LHCN-M2 (cell line): ENCODE measurements around the gene DCAF6. TPM values are rescaled to one million over a fixed set of nuclear protein-coding genes. Genes with fewer than 3 reads are reported as not detected.

Source experiments
- DNase-seq: peaks from one replicate; pipeline ENCODE4 v3.0.0-alpha.2; 2012; ENCODE audit warnings: low read depth
- total RNA-seq: library from RNA; depleted of rRNA; stranded (reverse); fragments of >200 nt; gene quantifications from 2 replicates; pipeline ENCODE4 v1.2.3, GENCODE V29; 2014

The DCAF6 gene
- total RNA-seq, 1 experiment from 2014 or later: 46.5 TPM

DNA sequence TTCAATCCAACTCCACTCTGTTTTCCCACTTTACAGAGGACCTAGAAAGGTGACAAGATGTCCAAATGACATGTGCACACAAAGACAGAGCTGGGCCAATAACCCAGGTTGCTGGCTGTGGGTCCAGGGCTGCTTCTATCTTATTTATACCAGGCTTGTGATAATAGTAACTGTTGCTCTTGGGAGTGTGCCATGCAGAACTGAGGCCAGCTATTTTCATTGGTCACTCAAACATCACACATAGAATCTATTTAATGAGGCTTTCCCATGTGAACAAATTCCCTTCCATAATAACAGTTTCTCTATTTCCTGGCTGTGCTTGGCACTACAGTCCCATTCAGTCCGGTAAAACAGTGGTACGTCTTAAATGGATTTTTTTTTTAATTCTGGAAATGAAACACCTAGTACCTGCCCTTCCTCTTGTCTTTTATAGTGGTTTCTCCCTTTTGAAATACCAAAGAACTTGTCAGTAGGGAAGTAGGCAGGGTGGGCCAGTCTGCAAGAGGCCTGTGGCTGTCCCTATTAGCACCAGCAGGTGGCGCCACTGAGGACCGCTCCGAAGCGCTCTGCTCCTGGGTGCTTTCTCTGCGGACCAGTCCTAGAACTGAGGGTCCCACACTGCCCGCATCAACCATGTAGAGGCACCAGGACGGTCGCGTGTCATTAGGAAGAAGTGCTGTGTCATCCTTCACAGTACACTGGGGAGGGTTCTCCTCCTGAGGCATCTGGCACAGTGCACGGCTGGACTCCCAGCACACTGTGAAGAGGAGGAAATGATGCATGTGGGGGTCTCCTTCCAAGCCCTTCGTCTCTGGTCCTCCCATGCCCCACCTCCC is 148.1 kb downstream of the DCAF6 start:
- peak; percentile 14 for DNase-seq

DNA sequence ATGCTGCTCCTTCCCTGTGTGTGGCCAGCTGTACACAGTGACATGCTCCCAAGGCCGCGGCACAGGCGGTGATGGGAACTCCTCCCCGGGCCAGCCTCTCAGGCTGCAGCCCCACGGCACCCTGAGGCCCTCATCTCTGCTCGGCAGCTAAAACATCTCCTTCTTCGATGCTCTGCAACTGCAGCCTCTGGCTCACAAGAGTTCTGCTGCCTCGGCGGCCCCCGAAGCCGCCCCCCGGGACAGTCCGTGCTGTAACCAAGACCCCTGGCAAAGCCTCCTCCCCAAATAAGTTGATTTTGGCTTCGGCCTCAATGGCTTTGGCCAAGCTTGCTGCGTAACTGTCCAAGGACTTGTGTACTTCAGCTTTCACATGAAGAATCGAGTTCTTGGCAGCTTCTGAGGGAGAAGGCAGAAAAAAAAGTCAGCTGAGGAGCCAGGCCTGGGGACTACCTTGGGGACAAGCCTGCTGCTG is 149.0 kb downstream of the DCAF6 start:
- no peak for DNase-seq

GRCh38 chr1:168086438-168086837 is 150.0 kb downstream of the DCAF6 start:
- no peak for DNase-seq

GRCh38 chr1:168087696-168088095 is 151.2 kb downstream of the DCAF6 start:
- no peak for DNase-seq

DNA sequence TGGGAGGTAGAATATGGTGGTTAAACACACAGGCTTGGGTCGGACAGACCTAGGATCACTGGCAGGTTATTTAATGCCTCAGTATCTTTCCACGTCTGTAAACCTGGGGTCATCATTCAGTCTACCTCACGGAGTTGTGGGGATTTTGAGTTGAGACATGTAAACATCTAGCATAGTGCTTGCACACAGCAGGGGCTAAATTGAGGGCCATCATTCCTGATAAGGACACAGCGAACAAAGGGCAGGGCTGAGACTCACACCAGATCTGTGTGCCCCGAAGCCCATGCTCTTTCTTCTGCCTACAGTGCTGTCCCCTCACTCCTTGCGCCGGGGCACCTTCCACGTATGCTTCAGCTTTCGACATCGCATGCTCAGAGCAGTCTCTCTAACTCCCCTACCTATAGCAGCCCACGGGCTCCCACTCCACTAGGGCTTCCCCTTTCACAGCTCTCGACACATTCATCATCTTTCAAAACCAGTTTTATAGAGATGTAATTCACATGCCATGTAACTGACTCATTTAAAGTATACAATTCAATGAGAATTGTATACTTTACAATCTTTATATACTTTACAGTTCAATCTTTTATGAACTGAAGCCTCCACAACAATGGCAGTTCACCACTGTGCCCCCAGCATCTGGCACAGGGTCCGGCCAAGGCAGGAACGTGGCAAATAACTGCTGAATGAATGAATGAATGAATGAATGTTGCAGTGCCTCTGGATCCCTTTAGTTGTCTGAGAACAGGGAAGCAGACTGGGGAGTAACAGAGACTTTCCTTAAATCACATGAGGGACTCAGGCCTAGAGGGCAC is 152.2 kb downstream of the DCAF6 start:
- no peak for DNase-seq

DNA sequence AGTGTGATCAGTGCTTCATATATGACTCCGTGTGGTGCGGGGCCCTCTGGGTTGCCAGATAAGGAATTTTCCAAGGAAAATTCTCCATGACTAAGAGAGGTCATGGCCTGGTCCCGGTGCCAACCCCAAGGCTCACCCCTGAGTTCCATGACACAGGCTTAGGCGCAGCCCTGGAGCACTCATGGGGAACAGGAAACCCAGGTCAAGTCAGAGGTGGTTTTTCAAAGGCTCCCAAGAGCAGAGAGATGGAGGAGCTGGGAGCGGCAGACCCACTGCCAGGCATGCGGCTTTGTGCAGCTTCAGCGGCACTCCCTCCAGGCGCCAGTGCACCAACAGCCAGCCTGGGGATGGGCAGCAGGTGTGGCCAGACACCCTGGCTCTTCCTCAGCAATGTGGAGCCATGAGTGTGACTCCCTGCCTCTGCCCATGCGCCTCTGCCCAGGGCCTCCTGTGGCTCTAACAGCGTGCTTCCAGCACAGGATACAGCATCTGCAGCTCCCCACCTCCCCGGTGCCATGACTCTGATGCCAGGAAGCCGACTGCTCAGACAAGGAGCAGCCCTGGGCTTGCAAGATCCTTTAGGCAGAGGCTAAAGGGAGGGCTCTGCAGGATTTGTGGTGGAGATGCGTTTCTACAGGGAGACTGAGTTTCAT is 153.0 kb downstream of the DCAF6 start:
- DNase-seq: peak; percentile 29

DNA sequence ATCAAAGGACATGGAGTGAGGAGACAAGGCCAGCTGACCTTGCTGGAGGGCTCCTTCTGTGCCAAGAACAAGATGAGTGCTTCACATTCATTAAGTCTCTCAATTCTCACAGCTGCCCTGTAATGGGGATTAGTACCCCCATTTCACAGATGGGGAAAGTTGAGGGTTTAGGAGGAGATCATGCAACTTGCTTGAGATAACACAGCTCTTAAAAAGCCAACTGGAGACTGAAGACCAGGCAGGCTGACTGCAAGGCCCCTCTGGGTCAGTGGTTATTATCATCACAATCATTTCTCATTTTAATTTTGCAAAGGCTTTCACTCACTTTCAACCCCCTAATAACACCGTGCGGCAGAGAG is 153.5 kb downstream of the DCAF6 start:
- no peak for DNase-seq

GRCh38 chr1:168090395-168090794 is 153.9 kb downstream of the DCAF6 start:
- DNase-seq: no peak

DNA sequence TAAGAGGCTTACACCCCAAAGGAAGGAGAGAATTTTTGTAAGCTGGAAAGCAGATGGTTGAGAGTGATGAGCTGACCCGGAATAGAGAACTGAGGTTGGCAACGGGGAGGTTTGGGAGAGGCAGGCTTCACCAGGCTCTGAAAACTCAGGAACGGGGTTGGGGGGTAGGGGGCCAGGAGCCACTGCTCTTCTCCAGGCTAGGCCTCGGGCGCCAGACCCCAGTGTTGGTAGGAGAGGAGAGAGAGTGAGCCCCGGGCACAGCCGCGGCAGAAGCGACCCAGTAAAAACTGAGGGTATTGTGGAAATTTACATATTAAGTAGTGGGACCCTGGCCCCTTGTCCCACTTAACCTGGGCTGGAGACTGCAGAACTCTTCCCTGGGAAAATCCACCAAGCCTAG is 154.6 kb downstream of the DCAF6 start:
- no peak for DNase-seq

DNA sequence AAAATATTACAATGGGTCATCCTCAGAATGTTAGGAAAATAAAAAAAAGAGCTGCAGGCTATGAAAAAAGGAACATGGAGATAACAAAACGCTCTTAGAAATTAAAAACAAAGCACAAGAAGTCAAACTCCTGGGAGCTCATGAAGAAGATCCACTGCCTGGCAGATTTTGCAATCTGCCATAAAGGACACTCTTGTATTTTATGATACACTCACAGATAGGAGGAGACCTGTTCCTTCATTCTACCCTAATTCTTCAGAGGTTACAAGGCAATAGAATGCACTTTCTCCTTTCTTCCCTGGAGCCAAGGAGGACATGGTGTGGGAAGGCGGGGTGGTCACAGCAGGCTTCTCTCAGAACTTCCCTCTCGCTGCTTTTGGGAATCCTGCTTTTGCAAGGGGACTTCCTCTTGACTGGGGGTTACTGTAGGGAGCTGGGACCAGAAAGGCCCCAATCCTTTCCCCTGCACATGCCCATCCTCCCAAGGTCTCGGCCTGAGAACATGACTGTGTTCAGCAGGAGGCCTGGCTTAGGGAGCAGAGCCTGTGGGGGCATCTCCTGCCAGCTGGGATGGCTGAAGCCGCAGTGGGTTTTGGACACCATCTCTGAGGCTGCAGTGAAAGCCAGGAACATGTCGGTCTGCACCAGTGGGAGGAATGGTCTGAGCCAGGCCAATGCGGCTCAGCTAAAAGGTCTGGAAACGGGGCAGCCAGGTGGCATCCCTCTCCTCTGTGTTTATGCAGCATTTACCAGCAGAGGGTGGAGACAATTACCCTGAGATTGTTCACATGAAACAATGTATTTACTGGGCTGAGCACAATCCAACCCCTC is 155.5 kb downstream of the DCAF6 start:
- DNase-seq: no peak

DNA sequence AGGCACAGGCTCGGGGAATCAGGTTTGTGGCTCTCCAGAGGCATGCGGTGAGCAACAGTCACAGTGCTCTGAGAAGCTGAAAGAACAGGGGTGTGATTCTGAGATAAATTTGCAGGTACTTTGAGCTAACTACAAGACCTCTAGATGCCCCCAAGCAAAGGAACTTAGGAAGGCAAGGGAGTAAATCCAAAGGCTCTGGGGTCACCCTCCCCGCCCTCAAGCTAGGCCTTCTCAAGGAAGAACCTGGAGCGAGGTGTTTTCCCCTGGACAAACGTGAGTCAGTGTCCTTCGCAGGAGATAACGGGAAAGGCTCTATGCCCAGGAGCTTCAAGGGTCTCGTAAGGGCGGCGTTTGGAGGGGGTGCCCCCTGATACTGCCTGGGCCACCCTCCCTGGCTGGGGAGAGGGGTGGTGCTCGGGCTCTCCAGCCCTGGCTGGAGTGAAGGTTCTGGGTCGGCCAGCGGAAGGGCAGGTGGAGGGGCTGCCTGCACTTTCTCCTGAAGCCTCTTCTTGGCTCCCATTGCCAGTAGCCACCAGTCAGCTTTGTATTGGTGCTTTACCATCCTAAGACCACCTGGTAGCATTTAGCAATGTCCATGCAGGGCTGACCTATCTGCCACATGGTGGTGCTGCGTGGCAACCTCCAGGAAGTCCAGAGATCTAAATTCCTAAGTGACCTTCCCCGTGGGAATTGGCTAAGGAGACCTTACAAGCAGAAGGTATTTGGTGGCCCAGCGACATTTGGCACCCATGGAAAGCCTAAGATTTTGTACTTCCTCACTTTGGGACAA is 156.3 kb downstream of the DCAF6 start:
- peak; percentile 37 for DNase-seq

DNA sequence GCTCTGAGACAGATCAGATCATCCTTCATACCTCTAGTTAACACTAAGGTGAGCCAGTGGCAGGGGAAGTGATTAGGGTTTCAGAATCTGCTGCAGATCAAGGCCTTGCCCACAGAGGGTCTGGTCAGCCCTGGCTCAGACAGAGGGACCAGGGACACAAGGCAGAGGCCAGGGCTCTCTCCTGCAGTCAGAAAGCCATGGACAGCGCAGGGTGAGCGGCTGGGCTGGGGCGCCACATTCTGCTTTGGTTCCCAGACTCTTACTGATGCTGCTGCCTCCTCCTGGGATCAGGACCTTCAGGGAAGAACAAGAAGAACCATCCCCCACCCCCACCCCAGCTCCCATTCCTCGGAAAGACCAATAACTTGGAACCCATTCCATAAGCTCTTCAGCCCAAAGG is 157.1 kb downstream of the DCAF6 start:
- DNase-seq: no peak

- no peak for DNase-seq
These were observed 159.0 kb downstream of the DCAF6 start for GRCh38 chr1:168095476-168095875.

- no peak for DNase-seq
These were observed 160.0 kb downstream of the DCAF6 start for GRCh38 chr1:168096296-168097165.

- no peak for DNase-seq
These were observed 161.5 kb downstream of the DCAF6 start for GRCh38 chr1:168097921-168098528.

DNA sequence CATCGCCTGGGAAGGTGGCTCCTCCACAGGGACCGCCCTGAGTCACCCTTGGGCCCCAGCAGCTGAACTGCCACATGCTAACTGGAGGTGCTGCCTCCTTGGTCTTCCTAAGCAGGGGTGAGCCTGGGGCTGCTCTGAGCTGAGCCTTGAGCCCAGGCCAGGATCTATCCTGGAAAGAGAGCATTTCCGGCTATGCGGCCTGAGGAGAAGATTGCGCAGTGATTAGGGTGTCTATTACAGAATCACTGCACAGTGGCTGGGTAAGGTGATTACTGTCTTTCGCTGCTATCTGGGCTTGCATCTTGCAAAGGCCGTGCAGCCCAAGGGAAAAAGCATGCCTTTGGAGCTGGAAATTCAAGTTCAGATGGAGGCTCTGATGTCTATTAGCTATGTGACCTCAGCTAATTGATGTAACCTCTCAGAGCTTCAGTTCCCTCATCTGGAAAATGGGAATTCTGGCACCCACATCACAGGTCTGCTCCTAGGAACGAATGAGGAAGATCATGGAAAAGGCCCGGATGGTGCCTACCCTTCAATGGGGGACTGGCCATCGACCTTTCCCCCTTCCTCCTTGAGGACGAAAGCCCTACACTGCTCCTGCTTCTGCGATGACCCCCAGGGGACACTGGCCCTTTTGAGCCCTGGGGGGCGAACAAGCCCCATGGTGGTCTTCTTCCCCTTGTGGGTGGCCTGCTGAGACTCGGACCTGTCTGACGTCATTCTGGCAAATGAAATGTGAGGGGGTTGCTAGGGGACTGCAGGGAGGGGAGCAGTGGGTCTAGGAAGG is 162.2 kb downstream of the DCAF6 start:
- DNase-seq: no peak

- DNase-seq: no peak
These were observed 162.9 kb downstream of the DCAF6 start for GRCh38 chr1:168099337-168099801.
